Measurements from ENCODE around the gene FBXO33. TPM values are rescaled to one million over a fixed set of nuclear protein-coding genes. Genes with fewer than 3 reads are reported as not detected.
"Not testable (repeated sequence)": the region's sequence is repeated elsewhere in the genome, so short reads cannot be mapped to it uniquely, and the experiment has no call there.

Gene FBXO33
- total RNA-seq, 1 experiment from 2014 or later, result 9.7 TPM

- H3K9me2 ChIP-seq (ENCODE audit: insufficient read depth); H3K27me3 ChIP-seq (ENCODE audit: insufficient read depth, low read length); DNase-seq (ENCODE audit: low read depth, low spot score); H2AFZ ChIP-seq (ENCODE audit: low read depth, low read length, poor library complexity, severe bottlenecking); CTCF ChIA-PET; RAD21 ChIA-PET (ENCODE audit: low non-redundant PET in 1 of 2, low total read pairs in 2 of 2, uncharacterized antibody in 2 of 2, unreplicated experiment in 2 of 2); POLR2A ChIA-PET; H3K4me3 ChIP-seq (replicated peaks in 1 of 2; ENCODE audit: low read depth in 1 of 2, low read length in 2 of 2); H3K9me3 ChIP-seq (ENCODE audit: control insufficient read depth in 1 of 2, insufficient read depth in 1 of 2, low read depth in 1 of 2, low read length in 2 of 2); H3K4me2 ChIP-seq (ENCODE audit: low read length); H3K4me1 ChIP-seq (ENCODE audit: control insufficient read depth in 1 of 2, insufficient read depth in 2 of 2, low read length in 2 of 2); H3K9ac ChIP-seq (ENCODE audit: low read length); H4K20me1 ChIP-seq (ENCODE audit: insufficient read depth); H3K79me2 ChIP-seq (ENCODE audit: insufficient read depth, low read length); H3K36me3 ChIP-seq (ENCODE audit: control insufficient read depth in 1 of 2, insufficient read depth in 2 of 2, low read length in 2 of 2); H3K27ac ChIP-seq (ENCODE audit: low read depth, low read length); BruUV-seq (replicated peaks); ATAC-seq; intact Hi-C loops (cut with micrococcal nuclease): not testable (repeated sequence)
These were observed 73.2 kb downstream of the FBXO33 start for GRCh38 chr14:39359069-39359468.

GRCh38 chr14:39351708-39352107 is 80.5 kb downstream of the FBXO33 start:
- Histone ChIP-seq H4K20me1 (ENCODE audit: insufficient read depth) (no peaks in the 10 kb centered on the region), H3K4me3 (replicated peaks in 1 of 2; ENCODE audit: low read depth in 1 of 2, low read length in 2 of 2) (no peak overlapping the region), H3K9ac (ENCODE audit: low read length) (no peak overlapping the region), H2AFZ (ENCODE audit: low read depth, low read length, poor library complexity, severe bottlenecking) (no peak overlapping the region), H3K9me2 (ENCODE audit: insufficient read depth) (no peaks in the 10 kb centered on the region), H3K4me1 (ENCODE audit: control insufficient read depth in 1 of 2, insufficient read depth in 2 of 2, low read length in 2 of 2) (no peaks in the 10 kb centered on the region), H3K27ac (ENCODE audit: low read depth, low read length) (no peak overlapping the region), H3K79me2 (ENCODE audit: insufficient read depth, low read length) (no peaks in the 10 kb centered on the region), H3K4me2 (ENCODE audit: low read length) (no peak overlapping the region), H3K36me3 (ENCODE audit: control insufficient read depth in 1 of 2, insufficient read depth in 2 of 2, low read length in 2 of 2) (no peaks in the 10 kb centered on the region), H3K9me3 (ENCODE audit: control insufficient read depth in 1 of 2, insufficient read depth in 1 of 2, low read depth in 1 of 2, low read length in 2 of 2) (no peaks in the 10 kb centered on the region; a peak in 1 of 4 replicates), H3K27me3 (ENCODE audit: insufficient read depth, low read length) (no peaks in the 10 kb centered on the region)
- CTCF ChIA-PET, result no interaction called here
- ATAC-seq (no peak), DNase-seq (ENCODE audit: low read depth, low spot score) (no peak)
- POLR2A ChIA-PET, result no interaction called here
- BruUV-seq (replicated peaks), result no TSS peak
- RAD21 ChIA-PET (ENCODE audit: low non-redundant PET in 1 of 2, low total read pairs in 2 of 2, uncharacterized antibody in 2 of 2, unreplicated experiment in 2 of 2), result no interaction called here
- intact Hi-C loops (cut with micrococcal nuclease), result no loop called here
- TF ChIP-seq POLR2AphosphoS5 (IDR thresholded peaks at IDR 0.05; ENCODE audit: low read depth, low read length) (no peak), YY1 (IDR thresholded peaks at IDR 0.05; ENCODE audit: extremely low read depth, insufficient replicate concordance, low read depth, low read length) (no peak), RAD21 (IDR thresholded peaks at IDR 0.05; ENCODE audit: low read depth) (no peak), SRF (IDR thresholded peaks at IDR 0.05; ENCODE audit: low read depth) (no peak), MAX (IDR thresholded peaks at IDR 0.05) (no peak), ATF3 (IDR thresholded peaks at IDR 0.05) (no peak), ZNF274 (IDR thresholded peaks at IDR 0.05; ENCODE audit: low read depth, low read length) (no peak), REST (IDR thresholded peaks at IDR 0.05; ENCODE audit: low read depth) (no peak), SP1 (IDR thresholded peaks at IDR 0.05; ENCODE audit: low read depth) (no peak), FOSL1 (IDR thresholded peaks at IDR 0.05; ENCODE audit: low read depth) (no peak), POLR2A (IDR thresholded peaks at IDR 0.05; ENCODE audit: borderline replicate concordance, extremely low read depth, insufficient read depth, insufficient read length) (no peak), EGR1 (IDR thresholded peaks at IDR 0.05; ENCODE audit: low read depth) (no peak), CBX3 (IDR thresholded peaks at IDR 0.05; ENCODE audit: low read depth) (no peak), EZH2 (IDR thresholded peaks at IDR 0.05) (no peak), CEBPB (IDR thresholded peaks at IDR 0.05; ENCODE audit: low read depth) (no peak), SIN3A (IDR thresholded peaks at IDR 0.05; ENCODE audit: low read depth) (no peak), TCF7L2 (IDR thresholded peaks at IDR 0.05; ENCODE audit: borderline replicate concordance, extremely low read depth, insufficient read depth, insufficient read length) (no peak), EZH2phosphoT487 (IDR thresholded peaks at IDR 0.05; ENCODE audit: borderline replicate concordance) (no peak)

Measured in HCT116 (cell line).